ENCODE measurements around the gene IFRD1.

The IFRD1 gene

GRCh38 chr7:112487457-112488263 is 37.4 kb downstream of the IFRD1 start:
- DNase-seq (ENCODE audit: low spot score), result no peak

- no peak for DNase-seq (ENCODE audit: low spot score)
Measured at GRCh38 chr7:112488264-112488552, 37.9 kb downstream of the IFRD1 start.

- no peak for DNase-seq (ENCODE audit: low spot score)
Measured at GRCh38 chr7:112492186-112492585, 41.9 kb downstream of the IFRD1 start.

DNA sequence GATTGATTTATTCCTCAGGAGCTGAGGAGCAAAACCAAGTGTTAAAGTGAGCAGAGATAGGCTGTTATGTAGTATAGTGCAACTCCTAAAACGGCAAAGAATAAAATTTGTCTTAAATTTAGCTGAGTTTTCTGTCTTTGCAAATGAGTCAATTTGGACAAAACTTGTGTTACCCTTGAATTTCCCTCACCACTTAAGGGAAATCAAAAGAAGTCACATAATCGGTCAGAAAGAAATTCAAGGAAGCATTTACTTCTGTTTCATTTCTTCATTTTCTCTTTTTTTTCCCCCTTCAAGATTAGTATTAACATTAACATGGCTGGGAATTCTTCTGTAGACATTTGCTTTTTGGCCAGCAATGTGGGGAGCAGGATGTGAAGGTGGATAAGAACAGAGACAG is 44.4 kb downstream of the IFRD1 start:
- DNase-seq (ENCODE audit: low spot score), result no peak

- DNase-seq (ENCODE audit: low spot score), result no peak
Measured at GRCh38 chr7:112495156-112495788, 45.0 kb downstream of the IFRD1 start.

- DNase-seq (ENCODE audit: low spot score), result no peak
Measured at GRCh38 chr7:112495810-112496462, 45.7 kb downstream of the IFRD1 start.

DNA sequence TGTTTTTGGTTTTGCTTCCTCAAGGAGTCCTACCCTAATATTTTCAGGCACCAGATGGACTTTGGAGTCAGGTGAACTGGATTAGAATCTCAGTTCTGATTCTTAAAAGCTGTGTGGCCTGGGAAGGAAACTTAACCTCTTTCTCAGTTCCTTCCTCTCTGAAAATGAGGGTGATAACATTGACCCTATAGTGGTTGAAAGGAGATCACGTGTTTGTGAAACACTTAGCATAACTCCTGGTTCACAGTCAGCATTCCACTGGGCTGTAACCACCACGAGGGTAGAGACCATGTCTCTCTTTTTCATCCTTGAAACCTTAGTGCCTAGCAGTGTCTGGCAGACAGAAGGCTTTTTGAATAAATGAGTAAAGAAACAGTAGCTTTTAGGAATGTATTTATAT is 47.2 kb downstream of the IFRD1 start:
- DNase-seq (ENCODE audit: low spot score), result no peak

DNA sequence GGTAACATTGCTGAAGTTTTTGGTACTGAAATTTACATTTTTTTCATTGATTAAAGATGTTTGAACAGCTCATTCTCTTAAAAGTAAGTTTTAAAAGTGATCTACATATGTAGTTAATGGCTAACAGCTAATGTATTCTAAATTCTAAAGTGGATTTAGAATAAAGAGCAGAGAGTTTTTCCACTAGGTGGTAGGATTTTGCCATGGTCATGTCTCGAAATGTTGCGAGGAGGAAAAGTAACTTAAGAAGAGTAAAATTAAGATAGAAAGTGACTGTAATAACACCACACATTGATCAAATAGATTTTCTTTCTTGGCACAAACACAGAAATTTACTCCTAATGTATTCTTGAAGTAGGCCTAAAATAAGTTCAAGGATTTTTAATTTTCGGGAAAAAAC is 50.4 kb downstream of the IFRD1 start:
- no peak for DNase-seq (ENCODE audit: low spot score)

DNA sequence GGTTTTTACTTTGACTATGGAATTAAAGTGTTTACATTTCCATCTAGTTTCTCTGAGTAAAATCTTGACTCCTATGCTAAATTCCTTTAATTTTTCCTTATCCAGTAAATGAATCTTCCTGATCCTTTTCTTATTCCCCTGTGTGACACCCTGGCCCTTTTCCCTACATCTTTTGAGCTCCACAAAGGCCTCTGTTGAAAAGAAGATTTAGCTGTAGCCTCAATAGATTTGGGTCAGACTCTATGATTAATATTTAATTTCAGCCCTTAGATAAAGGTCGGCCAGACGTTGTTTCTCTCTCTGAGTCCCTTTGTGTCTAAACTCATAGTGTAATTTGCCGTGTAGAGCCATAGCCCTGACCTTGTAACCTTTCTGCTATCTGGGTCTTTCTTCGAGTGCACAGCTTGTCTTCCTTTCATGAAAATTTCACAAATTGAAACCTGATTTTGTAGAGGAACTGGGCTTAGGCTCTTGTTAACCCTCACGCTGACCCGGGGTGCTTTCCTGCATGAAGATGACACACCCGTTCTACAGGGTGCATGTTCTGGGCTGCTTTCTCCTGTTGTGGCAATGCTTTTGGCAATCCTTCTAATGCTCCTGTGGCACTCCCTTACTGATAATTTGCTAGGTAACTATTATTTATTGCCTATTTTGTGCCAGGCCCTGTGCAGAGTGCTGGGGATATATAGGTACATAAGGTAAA is 51.7 kb downstream of the IFRD1 start:
- DNase-seq (ENCODE audit: low spot score), result no peak

DNA sequence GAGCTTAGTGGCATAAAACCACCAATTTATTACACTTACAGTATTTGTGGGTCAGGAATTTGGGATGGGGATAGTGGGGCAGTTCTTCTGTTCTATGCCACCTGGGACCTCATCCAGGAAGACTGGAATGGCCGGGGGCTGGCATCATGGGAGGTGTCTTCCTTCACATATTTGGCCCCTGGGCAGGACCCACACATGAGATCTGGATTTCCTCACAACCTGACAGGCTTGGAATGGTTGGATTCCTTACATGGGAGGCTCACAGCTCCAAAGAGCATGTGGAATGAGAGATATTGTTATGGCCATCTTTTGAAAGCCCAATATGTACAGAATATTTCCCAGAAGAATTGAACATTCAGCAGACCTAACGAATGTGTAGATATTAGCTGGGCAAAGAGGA is 52.4 kb downstream of the IFRD1 start:
- DNase-seq (ENCODE audit: low spot score), result no peak

DNA sequence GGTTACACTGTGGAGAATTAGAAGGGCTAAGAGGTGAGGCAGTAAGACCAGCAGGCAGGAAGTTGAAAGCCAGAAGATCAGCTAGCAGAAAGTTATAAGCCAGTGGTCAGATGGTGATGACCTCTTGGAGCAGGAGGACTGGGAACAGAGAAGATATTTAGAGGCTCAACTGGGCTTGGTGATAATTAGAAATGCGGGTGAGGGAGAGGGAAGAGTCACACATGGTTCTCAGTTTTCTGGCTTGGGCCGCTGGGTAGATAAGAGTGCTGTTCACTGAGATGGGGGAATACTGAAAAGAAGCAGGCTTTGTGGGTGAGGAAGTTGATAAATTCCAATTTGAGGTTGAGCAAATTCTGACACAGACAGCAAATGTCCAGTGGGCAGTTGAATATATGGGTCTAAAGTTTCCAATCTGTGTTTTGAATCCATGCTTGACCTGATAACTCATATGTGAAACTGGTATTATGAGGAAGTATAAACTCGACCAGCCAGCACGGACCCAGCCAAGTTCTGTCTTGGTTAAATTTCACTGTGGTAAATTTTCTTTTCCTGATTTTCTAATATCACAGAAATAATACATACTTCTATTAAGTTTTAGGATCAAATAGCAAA is 53.2 kb downstream of the IFRD1 start:
- DNase-seq (ENCODE audit: low spot score), result no peak

- DNase-seq (ENCODE audit: low spot score), result no peak
Measured at GRCh38 chr7:112504093-112504695, 53.9 kb downstream of the IFRD1 start.

DNA sequence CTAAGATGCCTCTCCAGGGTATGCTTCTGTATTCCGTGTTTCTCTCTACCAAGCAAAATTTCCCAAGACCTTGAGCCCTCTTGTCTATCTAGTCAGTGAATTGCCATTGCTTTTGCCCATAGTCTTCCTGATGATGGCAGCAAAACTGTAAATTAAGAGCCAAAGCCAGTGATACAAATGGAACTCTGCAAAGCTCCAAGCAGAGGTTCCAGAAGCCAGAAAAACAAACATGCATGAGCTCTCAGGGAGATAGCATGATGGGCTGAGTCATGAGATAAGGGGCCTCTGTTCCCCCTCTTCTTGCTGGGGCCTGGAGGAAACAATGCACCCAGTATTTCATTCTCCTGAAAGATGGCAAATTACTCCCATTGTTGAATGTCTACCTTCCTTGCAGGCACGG is 55.2 kb downstream of the IFRD1 start:
- no peak for DNase-seq (ENCODE audit: low spot score)

- no peak for DNase-seq (ENCODE audit: low spot score)
Measured at GRCh38 chr7:112508404-112508803, 58.1 kb downstream of the IFRD1 start.

DNA sequence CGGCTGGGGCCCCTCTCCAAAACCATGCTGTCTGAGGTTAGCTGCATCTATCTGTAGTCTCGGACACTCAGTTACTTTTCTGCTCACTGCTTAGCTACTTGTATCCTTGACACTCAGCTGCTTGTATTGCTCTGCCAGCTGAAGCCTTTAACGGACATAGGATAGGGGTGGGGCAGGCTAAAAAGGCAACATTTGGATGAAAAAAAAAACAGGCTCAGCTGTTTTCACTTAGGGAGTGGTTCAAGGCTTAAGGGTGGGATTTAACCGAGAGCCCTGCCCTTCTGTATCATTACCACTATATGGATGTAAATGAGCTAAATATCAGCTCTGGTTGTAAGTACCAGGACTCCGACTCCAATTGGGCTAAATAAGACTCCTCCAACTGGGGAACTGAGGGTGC is 59.1 kb downstream of the IFRD1 start:
- no peak for DNase-seq (ENCODE audit: low spot score)

GRCh38 chr7:112510001-112510742 is 59.9 kb downstream of the IFRD1 start:
- peak; percentile 17 for DNase-seq (ENCODE audit: low spot score)

- no peak for DNase-seq (ENCODE audit: low spot score)
Measured at GRCh38 chr7:112510743-112511110, 60.5 kb downstream of the IFRD1 start.

- DNase-seq (ENCODE audit: low spot score), result no peak
Measured at GRCh38 chr7:112511451-112512202, 61.4 kb downstream of the IFRD1 start.

- DNase-seq (ENCODE audit: low spot score), result no peak
Measured at GRCh38 chr7:112512451-112513210, 62.4 kb downstream of the IFRD1 start.

DNA sequence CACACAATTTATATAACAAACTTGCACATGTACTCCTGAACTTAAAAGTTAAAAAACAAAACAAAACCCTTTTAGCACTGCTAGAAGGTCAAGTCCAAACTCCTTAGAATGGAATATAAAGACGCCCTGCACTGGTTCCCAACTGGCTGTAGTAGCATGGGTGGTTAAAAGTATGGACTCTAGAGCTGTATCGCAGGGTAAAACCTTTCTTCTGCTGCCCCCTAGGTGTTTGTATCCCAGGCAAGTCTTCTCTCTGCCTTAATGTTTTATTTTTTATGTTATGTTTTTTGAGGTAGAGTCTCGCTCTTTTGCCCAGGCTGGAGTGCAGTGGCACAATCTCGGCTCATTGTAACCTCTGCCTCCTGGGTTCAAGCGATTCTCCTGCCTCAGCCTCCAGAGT is 65.7 kb downstream of the IFRD1 start:
- no peak for DNase-seq (ENCODE audit: low spot score)

Measured in activated CD4-positive, alpha-beta T cell treated with anti-CD3 and anti-CD28 coated beads, Interleukin-2, Interleukin-4, amounts not matched to agents 100 ng/mL and 50 ng/mL, durations not matched to agents 16 hours and 8 hours (primary cell).